HG03280 (cell line): ENCODE data around the gene DOK6.

Experiments
- ATAC-seq: cut with Tn5 transposase; IDR thresholded peaks from one replicate; pipeline ENCODE4 v1.9.1; 2021; ENCODE audit warnings: mild to moderate bottlenecking, moderate library complexity; ENCODE audit not compliant: unreplicated experiment

The DOK6 gene

GRCh38 chr18:69890558-69890957 is 489.9 kb downstream of the DOK6 start:
- ATAC-seq, result no peak

- no peak for ATAC-seq
Observed at GRCh38 chr18:69894467-69894866, 493.8 kb downstream of the DOK6 start.

GRCh38 chr18:69895066-69896047 is 494.7 kb downstream of the DOK6 start:
- ATAC-seq, result no peak

- ATAC-seq, result no peak
Observed at GRCh38 chr18:69897397-69898108, 496.9 kb downstream of the DOK6 start.

- peak; percentile 31 for ATAC-seq
Observed at GRCh38 chr18:69898241-69898861, 497.7 kb downstream of the DOK6 start.
